DMS53 treated with DMSO at 0.1 percent for 48 hours (cell line): ENCODE measurements around the gene H1-8.
"Not testable (repeated sequence)": the region's sequence is repeated elsewhere in the genome, so short reads cannot be mapped to it uniquely, and the experiment has no call there.

Experiments used
- DNase-seq: peaks from one replicate; lab custom pipeline; 2025; ENCODE audit not compliant: unreplicated experiment; lab: John Stamatoyannopoulos, UW

The H1-8 gene

GRCh38 chr3:129515108-129515820, 27.7 kb upstream of the H1-8 start:
- DNase-seq: not testable (repeated sequence)

GRCh38 chr3:129515821-129516432, 27.0 kb upstream of the H1-8 start:
- DNase-seq: not testable (repeated sequence)

- DNase-seq: no peak
Measured at GRCh38 chr3:129517516-129517915, 25.5 kb upstream of the H1-8 start.

GRCh38 chr3:129518038-129518561, 24.9 kb upstream of the H1-8 start:
- DNase-seq: no peak

- no peak for DNase-seq
Measured at GRCh38 chr3:129518581-129518980, 24.4 kb upstream of the H1-8 start.

GRCh38 chr3:129519449-129519848, 23.5 kb upstream of the H1-8 start:
- DNase-seq: no peak

- DNase-seq: no peak
Measured at GRCh38 chr3:129519896-129520715, 22.9 kb upstream of the H1-8 start.

- no peak for DNase-seq
Measured at GRCh38 chr3:129520960-129521359, 22.0 kb upstream of the H1-8 start.

- no peak for DNase-seq
Measured at GRCh38 chr3:129521611-129522010, 21.4 kb upstream of the H1-8 start.

- no peak for DNase-seq
Measured at GRCh38 chr3:129522953-129523352, 20.0 kb upstream of the H1-8 start.

- DNase-seq: no peak
Measured at GRCh38 chr3:129524081-129524480, 18.9 kb upstream of the H1-8 start.

- no peak for DNase-seq
Measured at GRCh38 chr3:129525341-129525968, 17.5 kb upstream of the H1-8 start.

GRCh38 chr3:129526121-129526900, 16.7 kb upstream of the H1-8 start:
- DNase-seq: no peak

- no peak for DNase-seq
Measured at GRCh38 chr3:129527262-129527661, 15.7 kb upstream of the H1-8 start.

GRCh38 chr3:129528589-129529100, 14.3 kb upstream of the H1-8 start, which contains the start of gene RHO:
RHO (plus strand) TSS chr3:129528639; CDS start chr3:129528734, 95 bp downstream.
- DNase-seq: no peak

- DNase-seq: no peak
Measured at GRCh38 chr3:129529436-129530210, 13.4 kb upstream of the H1-8 start.

GRCh38 chr3:129530251-129530791, 12.7 kb upstream of the H1-8 start:
- DNase-seq: no peak

GRCh38 chr3:129530821-129531220, 12.2 kb upstream of the H1-8 start:
- no peak for DNase-seq

- no peak for DNase-seq
Measured at GRCh38 chr3:129531699-129532098, 11.3 kb upstream of the H1-8 start.
